Large intestine (tissue), 12 donors: ENCODE measurements around the gene LONP2. TPM values are rescaled to one million over a fixed set of nuclear protein-coding genes. Genes with fewer than 3 reads are reported as not detected.

Experiments used
- DNase-seq, 2 donors: peaks; one replicate each; pipeline versions ENCODE4 v3.0.0 to v3.0.0-alpha.2; 2013
- H3K27ac ChIP-seq: one replicate; pipeline ENCODE4 v1.5.1; 2013; ENCODE audit warnings: low read length
- H3K27me3 ChIP-seq: 2 replicates; pipeline ENCODE4 v1.6.1; 2013; ENCODE audit warnings: low read length; ENCODE audit not compliant: control insufficient read depth, insufficient read depth
- H3K36me3 ChIP-seq: 2 replicates; pipeline ENCODE4 v1.6.1; 2013; ENCODE audit warnings: low read length; ENCODE audit not compliant: control insufficient read depth, insufficient read depth
- H3K4me1 ChIP-seq: one replicate; pipeline ENCODE4 v1.6.1; 2013; ENCODE audit warnings: low read length; ENCODE audit not compliant: control insufficient read depth, insufficient read depth
- H3K4me3 ChIP-seq: one replicate; pipeline ENCODE4 v1.5.1; 2013; ENCODE audit warnings: low read length
- H3K9me3 ChIP-seq: one replicate; pipeline ENCODE4 v1.6.1; 2013; ENCODE audit warnings: mild to moderate bottlenecking, low read depth, low read length, moderate library complexity; ENCODE audit not compliant: control insufficient read depth
- WGBS: methylation state at CpG from one replicate; pipeline ENCODE4 v1.1.5; 2013; ENCODE audit warnings: low lambda C conversion rate; ENCODE audit not compliant: insufficient coverage; 5-methylcytosine and 5-hydroxymethylcytosine counted together
- long read RNA-seq, 11 donors: transcript quantifications; one replicate each; lab custom pipeline, GENCODE V29; 2026
- polyA plus RNA-seq: library from polyadenylated mRNA; unstranded; fragments of 120-200 nt; gene quantifications from one replicate; pipeline ENCODE4 v1.2.1, GENCODE V29; 2013

The LONP2 gene, protein sequence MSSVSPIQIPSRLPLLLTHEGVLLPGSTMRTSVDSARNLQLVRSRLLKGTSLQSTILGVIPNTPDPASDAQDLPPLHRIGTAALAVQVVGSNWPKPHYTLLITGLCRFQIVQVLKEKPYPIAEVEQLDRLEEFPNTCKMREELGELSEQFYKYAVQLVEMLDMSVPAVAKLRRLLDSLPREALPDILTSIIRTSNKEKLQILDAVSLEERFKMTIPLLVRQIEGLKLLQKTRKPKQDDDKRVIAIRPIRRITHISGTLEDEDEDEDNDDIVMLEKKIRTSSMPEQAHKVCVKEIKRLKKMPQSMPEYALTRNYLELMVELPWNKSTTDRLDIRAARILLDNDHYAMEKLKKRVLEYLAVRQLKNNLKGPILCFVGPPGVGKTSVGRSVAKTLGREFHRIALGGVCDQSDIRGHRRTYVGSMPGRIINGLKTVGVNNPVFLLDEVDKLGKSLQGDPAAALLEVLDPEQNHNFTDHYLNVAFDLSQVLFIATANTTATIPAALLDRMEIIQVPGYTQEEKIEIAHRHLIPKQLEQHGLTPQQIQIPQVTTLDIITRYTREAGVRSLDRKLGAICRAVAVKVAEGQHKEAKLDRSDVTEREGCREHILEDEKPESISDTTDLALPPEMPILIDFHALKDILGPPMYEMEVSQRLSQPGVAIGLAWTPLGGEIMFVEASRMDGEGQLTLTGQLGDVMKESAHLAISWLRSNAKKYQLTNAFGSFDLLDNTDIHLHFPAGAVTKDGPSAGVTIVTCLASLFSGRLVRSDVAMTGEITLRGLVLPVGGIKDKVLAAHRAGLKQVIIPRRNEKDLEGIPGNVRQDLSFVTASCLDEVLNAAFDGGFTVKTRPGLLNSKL
- 49.4 TPM for polyA plus RNA-seq
- long read RNA-seq, donor 1, full-length matches to known transcripts, result 7 of 7 reads
- long read RNA-seq, donor 1, partial matches to known transcripts, result 0 of 7 reads
- long read RNA-seq, donor 1, other reads (novel, unspliced or antisense), result 0 of 7 reads
- long read RNA-seq, donor 2, full-length matches to known transcripts, result 23 of 29 reads
- long read RNA-seq, donor 2, partial matches to known transcripts, result 6 of 29 reads
- long read RNA-seq, donor 2, other reads (novel, unspliced or antisense), result 0 of 29 reads
- long read RNA-seq, donor 3, result 0 reads
- long read RNA-seq, donor 4, result 0 reads
- long read RNA-seq, donor 5, full-length matches to known transcripts, result 7 of 7 reads
- long read RNA-seq, donor 5, partial matches to known transcripts, result 0 of 7 reads
- long read RNA-seq, donor 5, other reads (novel, unspliced or antisense), result 0 of 7 reads
- long read RNA-seq, donor 6, full-length matches to known transcripts, result 5 of 13 reads
- long read RNA-seq, donor 6, partial matches to known transcripts, result 8 of 13 reads
- long read RNA-seq, donor 6, other reads (novel, unspliced or antisense), result 0 of 13 reads
- long read RNA-seq, donor 7, full-length matches to known transcripts, result 2 of 9 reads
- long read RNA-seq, donor 7, partial matches to known transcripts, result 7 of 9 reads
- long read RNA-seq, donor 7, other reads (novel, unspliced or antisense), result 0 of 9 reads
- long read RNA-seq, donor 8, full-length matches to known transcripts, result 12 of 22 reads
- long read RNA-seq, donor 8, partial matches to known transcripts, result 10 of 22 reads
- long read RNA-seq, donor 8, other reads (novel, unspliced or antisense), result 0 of 22 reads
- long read RNA-seq, donor 9, full-length matches to known transcripts, result 6 of 13 reads
- long read RNA-seq, donor 9, partial matches to known transcripts, result 7 of 13 reads
- long read RNA-seq, donor 9, other reads (novel, unspliced or antisense), result 0 of 13 reads
- long read RNA-seq, donor 10, full-length matches to known transcripts, result 8 of 22 reads
- long read RNA-seq, donor 10, partial matches to known transcripts, result 14 of 22 reads
- long read RNA-seq, donor 10, other reads (novel, unspliced or antisense), result 0 of 22 reads
- long read RNA-seq, donor 11, full-length matches to known transcripts, result 6 of 6 reads
- long read RNA-seq, donor 11, partial matches to known transcripts, result 0 of 6 reads
- long read RNA-seq, donor 11, other reads (novel, unspliced or antisense), result 0 of 6 reads

DNA sequence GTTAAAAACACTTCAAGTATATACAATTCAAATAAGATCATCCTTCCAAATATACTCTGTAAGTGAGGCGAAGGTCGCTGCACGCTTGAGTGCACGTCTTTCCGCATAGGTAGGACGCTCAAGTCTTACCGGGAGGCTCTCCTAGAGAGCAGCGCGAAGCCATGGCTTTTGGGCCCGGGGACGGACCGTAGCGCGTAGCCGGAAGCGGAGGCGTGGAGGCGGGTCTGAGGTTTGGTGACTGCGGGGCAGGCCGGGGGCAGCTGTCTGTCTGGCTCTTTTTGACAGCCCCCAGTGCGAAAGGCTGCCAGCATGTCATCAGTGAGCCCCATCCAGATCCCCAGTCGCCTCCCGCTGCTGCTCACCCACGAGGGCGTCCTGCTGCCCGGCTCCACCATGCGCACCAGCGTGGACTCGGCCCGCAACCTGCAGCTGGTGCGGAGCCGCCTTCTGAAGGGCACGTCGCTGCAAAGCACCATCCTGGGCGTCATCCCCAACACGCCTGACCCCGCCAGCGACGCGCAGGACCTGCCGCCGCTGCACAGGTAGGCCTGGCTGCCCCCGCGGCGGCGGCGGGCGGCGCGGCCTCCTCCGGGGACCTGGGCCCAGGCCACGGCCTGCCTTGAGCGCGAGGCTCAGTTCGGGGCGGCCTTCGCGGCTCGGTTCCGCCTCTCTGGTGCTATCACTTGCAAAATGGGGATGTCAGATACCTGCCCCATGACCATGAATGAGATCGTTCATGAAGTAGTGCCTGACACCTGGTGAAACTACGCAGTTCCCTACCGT is at the start of gene LONP2:
LONP2 (plus strand) TSS at position 221 of the 783 bp plus-strand sequence; CDS start at position 310, 89 bp downstream.
- Histone ChIP-seq H3K27me3 (no peaks in the 10 kb centered on the region), H3K4me1 (peaks cover 10% of the 10 kb centered on the region), H3K4me3 (peak within 1 kb of the TSS; percentile 76), H3K9me3 (no peaks in the 10 kb centered on the region), H3K27ac (peak within 1 kb of the TSS; percentile 80), H3K36me3 (no peaks in the 10 kb centered on the region)
- 0% methylated on average over 2 of the region's 63 CpGs for WGBS
- DNase-seq, result peak; percentile 86 to 95

DNA sequence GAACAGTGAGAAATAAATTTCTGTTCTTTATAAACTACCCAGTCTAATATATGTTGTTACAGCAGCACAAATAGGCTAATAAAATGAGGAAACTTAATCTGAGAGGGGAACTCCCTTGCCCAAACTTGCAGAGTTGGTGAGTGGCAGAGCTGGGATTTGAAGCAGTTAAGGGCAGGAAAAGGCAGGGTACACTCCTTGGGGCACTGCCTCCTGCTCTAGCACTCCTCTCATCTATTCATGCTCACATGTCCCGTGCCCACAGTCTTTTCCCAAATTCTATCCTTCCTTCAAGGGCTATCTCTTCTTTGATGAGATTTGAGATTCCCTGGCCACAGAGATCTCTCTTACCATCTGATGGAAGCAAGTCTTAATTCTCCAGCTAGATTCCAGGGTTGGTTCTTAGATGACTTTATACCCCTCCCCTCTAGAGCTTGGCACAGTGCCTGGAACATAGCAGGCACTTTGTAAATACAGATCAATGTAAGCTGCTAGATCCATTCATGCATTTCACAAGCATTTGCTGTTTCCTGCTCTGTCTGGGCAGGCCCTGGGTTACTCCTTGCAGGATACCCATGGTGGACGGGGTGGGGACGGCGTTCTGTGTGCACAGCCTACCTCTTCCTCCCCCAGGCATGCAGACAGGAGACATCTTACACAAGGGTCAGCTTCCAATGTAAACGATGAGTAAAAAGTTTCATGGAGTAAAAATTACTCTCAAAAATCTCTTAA is 49.1 kb upstream of the LONP2 start:
- H3K4me3 ChIP-seq, result no peak overlapping the region
- H3K27me3 ChIP-seq, result no peaks in the 10 kb centered on the region
- no peaks in the 10 kb centered on the region for H3K9me3 ChIP-seq
- DNase-seq, result no peak
- no peaks in the 10 kb centered on the region for H3K36me3 ChIP-seq
- no peak overlapping the region for H3K27ac ChIP-seq
- 80% methylated on average over 1 of the region's 5 CpGs for WGBS
- no peaks in the 10 kb centered on the region for H3K4me1 ChIP-seq

DNA sequence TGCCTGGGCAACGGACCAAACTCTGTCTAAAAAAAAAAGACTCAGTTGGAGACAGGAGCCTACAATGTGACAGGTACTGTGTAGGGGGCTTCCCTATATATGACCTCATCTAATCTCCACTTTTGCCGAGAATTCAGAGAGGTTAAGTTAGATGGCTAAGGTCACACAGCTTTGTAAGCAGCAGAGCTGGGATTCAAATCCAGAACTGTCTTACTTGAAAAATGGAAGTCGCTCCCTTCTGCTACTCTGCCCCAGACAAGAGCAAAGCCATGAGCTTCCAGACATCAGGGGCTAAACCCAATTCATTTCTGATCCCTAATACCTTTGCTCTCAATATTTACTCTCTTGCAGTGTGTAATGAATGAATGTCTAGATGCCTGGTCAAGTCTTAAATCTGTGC is 46.8 kb upstream of the LONP2 start:
- no peak overlapping the region for H3K27ac ChIP-seq
- H3K27me3 ChIP-seq, result no peaks in the 10 kb centered on the region
- no peaks in the 10 kb centered on the region for H3K4me1 ChIP-seq
- no peaks in the 10 kb centered on the region for H3K36me3 ChIP-seq
- no peak overlapping the region for H3K4me3 ChIP-seq
- DNase-seq, result no peak
- H3K9me3 ChIP-seq, result no peaks in the 10 kb centered on the region
- WGBS, result no CpG with 5 or more reads among the region's 3 CpGs

DNA sequence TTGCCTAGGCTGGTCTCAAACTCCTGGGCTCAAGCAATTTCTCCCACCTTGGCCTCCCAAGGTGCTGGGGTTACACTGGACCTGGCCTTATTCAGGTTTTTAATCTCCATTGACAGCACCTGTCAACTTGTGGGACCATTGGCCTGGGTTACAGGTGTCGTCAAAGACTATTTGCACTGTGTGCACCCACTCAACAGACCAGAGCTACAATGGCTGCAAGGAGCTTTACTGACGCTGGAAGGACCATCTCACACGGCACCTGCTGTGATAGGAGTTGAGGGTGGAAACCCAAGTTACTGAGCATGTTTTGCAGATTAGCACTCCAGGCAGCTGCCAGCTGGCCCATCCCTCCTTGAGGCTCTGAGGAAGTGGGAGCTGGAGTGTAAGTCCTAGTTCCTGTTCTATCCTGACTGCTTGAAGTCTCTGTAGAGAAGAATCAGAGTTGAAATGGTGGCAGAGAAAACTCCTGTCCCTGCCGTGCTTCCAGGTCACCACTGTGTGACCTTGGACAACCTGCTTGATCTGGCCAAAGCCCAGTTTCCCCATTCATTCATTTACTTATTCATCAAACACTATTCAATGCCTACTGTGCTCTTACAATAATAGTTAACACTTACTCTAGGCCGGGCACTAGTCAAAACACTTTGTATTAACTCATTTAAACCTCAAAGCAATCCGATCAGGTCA is 42.4 kb upstream of the LONP2 start:
- Histone ChIP-seq H3K4me3 (no peak overlapping the region), H3K9me3 (no peaks in the 10 kb centered on the region), H3K36me3 (no peaks in the 10 kb centered on the region), H3K27ac (no peak overlapping the region), H3K4me1 (peaks cover 17% of the 10 kb centered on the region), H3K27me3 (no peaks in the 10 kb centered on the region)
- 93% methylated on average over 2 of the region's 6 CpGs for WGBS
- DNase-seq, result no peak

DNA sequence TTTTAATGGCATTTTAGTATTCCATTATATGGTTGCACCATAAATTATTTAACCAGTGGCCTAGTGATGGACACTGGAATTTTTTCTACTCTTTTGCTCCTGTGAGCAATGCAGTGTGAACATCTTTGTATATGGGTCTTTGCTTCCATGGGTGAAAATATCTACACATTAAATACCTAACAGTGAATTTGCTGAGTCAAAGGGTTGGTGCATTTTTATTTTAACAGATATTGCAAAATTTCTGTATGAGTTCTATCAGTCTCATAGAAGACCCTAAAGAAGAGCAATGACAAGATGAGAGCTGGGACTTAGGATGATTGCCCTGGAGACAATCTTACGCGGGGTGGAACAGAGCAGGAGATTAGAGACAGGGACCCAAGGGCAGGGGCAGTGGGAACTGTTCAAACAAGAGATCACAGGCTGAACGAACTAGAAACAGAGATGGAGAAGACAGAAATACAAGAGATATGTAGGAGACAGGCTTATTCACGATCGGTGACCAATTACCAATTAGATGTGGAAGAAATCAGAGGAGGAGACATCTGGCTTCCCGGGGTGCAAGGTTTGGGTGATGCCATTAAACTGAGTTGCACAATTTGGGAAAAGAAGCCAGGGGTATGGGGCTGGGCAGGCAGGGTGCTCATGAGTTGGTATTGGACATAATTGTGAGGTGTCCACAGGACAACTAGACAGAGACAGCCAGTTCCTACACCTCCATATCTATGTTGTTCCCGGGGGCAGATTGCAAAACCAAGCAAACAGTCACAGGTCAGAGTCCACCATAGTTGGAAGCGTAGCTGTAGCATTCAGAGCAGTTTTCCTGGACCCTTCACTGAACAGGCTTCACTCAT is 39.9 kb upstream of the LONP2 start:
- H3K4me1 ChIP-seq, result peaks cover 17% of the 10 kb centered on the region
- WGBS, result 48% methylated on average over 3 of the region's 8 CpGs
- H3K27ac ChIP-seq, result peak overlapping the region; percentile 71
- no peak overlapping the region for H3K4me3 ChIP-seq
- H3K9me3 ChIP-seq, result no peaks in the 10 kb centered on the region
- H3K27me3 ChIP-seq, result no peaks in the 10 kb centered on the region
- DNase-seq, result peak; percentile 93 to 96
- no peaks in the 10 kb centered on the region for H3K36me3 ChIP-seq

DNA sequence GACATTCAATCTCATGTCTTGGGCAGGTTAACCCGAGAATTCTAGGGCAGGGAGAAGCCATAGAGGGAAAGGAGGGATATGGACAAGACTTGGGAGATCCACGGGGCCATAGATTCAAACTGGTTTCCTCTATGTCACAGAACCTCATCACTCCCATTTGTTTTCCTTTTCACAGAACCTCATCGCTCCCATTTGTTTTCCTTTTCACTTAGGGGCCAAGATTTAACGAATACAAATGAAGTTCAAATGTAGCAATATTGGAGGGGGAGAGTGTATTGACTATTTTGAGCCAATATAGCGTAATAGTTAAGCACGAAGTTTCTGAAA is 39.3 kb upstream of the LONP2 start:
- Histone ChIP-seq H3K4me3 (no peak overlapping the region), H3K27ac (peak overlapping the region; percentile 71), H3K36me3 (no peaks in the 10 kb centered on the region), H3K27me3 (no peaks in the 10 kb centered on the region), H3K4me1 (peaks cover 17% of the 10 kb centered on the region), H3K9me3 (no peaks in the 10 kb centered on the region)
- WGBS, result 83% methylated on average over 1 of the region's 6 CpGs
- DNase-seq, result no peak

DNA sequence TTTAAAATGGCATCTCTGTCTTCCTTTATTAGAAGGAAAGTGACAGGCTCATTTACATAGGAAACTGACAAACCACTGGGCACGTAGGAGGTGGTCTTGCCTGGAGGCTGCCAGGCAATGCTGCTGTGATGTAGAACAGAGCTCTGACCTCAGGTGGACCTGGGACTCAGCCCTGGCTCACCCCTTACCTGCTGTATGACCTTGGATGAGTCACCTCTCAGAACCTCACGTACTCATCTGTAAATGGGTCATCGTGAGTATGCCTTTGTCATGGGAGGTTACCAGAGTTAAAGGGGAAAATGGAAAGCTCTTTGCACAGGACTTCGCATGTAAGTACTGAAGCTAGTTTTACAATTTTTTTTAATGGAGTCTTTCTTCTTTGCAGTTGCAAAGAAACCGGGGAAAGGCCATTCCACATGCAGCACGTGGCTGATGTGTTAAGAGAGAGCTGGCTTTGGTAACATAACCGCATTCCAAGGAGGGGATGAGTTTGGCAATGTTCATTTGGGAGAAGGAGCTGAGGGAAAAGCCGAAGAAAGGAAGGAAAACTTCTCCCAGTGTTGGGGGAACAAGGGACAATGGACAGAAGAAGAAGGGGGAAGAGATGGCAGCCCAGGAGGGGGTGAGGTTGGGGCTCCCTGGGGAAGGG is 37.4 kb upstream of the LONP2 start:
- no peak for DNase-seq
- Histone ChIP-seq H3K36me3 (no peaks in the 10 kb centered on the region), H3K9me3 (no peaks in the 10 kb centered on the region), H3K4me1 (peaks cover 17% of the 10 kb centered on the region), H3K27me3 (no peaks in the 10 kb centered on the region), H3K27ac (no peak overlapping the region), H3K4me3 (no peak overlapping the region)
- 70% methylated on average over 2 of the region's 8 CpGs for WGBS
